ENCODE results near the gene TULP4.

Gene TULP4

GRCh38 chr6:158528826-158529225 lies 216.6 kb downstream of the TULP4 start:
- DNase-seq (ENCODE audit: low spot score): no peak
- in situ Hi-C loops (cut with MboI; ENCODE audit: low sequenced_read_pairs, unreplicated experiment): no loop called here
- no peak for TF ChIP-seq CTCF (IDR thresholded peaks at IDR 0.05; ENCODE audit: borderline replicate concordance, control extremely low read depth, extremely low read depth, insufficient read depth, missing control alignments)

GRCh38 chr6:158529629-158530028 lies 217.4 kb downstream of the TULP4 start:
- in situ Hi-C loops (cut with MboI; ENCODE audit: low sequenced_read_pairs, unreplicated experiment): no loop called here
- no peak for DNase-seq (ENCODE audit: low spot score)
- no peak for TF ChIP-seq CTCF (IDR thresholded peaks at IDR 0.05; ENCODE audit: borderline replicate concordance, control extremely low read depth, extremely low read depth, insufficient read depth, missing control alignments)

GRCh38 chr6:158531566-158531965 lies 219.3 kb downstream of the TULP4 start:
- in situ Hi-C loops (cut with MboI; ENCODE audit: low sequenced_read_pairs, unreplicated experiment): no loop called here
- DNase-seq (ENCODE audit: low spot score): no peak
- no peak for TF ChIP-seq CTCF (IDR thresholded peaks at IDR 0.05; ENCODE audit: borderline replicate concordance, control extremely low read depth, extremely low read depth, insufficient read depth, missing control alignments)

- TF ChIP-seq CTCF (IDR thresholded peaks at IDR 0.05; ENCODE audit: borderline replicate concordance, control extremely low read depth, extremely low read depth, insufficient read depth, missing control alignments): no peak
- no peak for DNase-seq (ENCODE audit: low spot score)
- in situ Hi-C loops (cut with MboI; ENCODE audit: low sequenced_read_pairs, unreplicated experiment): no loop called here
Observed at GRCh38 chr6:158531970-158532369, 219.7 kb downstream of the TULP4 start.

- DNase-seq (ENCODE audit: low spot score): peak; percentile 88
- in situ Hi-C loops (cut with MboI; ENCODE audit: low sequenced_read_pairs, unreplicated experiment): no loop called here
- TF ChIP-seq CTCF (IDR thresholded peaks at IDR 0.05; ENCODE audit: borderline replicate concordance, control extremely low read depth, extremely low read depth, insufficient read depth, missing control alignments): no peak
Observed at GRCh38 chr6:158536084-158536890, 224.0 kb downstream of the TULP4 start.

- no peak for TF ChIP-seq CTCF (IDR thresholded peaks at IDR 0.05; ENCODE audit: borderline replicate concordance, control extremely low read depth, extremely low read depth, insufficient read depth, missing control alignments)
- in situ Hi-C loops (cut with MboI; ENCODE audit: low sequenced_read_pairs, unreplicated experiment): no loop called here
- DNase-seq (ENCODE audit: low spot score): peak; percentile 49
Observed at GRCh38 chr6:158536891-158537798, 224.9 kb downstream of the TULP4 start.

All from GM13976 (cell line).